HepG2 (cell line): ENCODE results near the gene KIF19. TPM values are rescaled to one million over a fixed set of nuclear protein-coding genes. Genes with fewer than 3 reads are reported as not detected.

Source experiments
- ATAC-seq: fragments of 200-7000 bp; cut with Tn5 transposase; 3 replicates; pipeline ENCODE4 v1.9.1; 2020; ENCODE audit warnings: mild to moderate bottlenecking, moderate library complexity
- BruUV-seq: library from RNA; stranded (reverse); fragments of 400-500 nt; replicated peaks from 2 replicates; lab custom pipeline; 2021; lab: Mats Ljungman, UMichigan
- CTCF ChIA-PET: fragments of 300-600 bp; formaldehyde crosslinking; extraction: SDS; loops from one replicate; lab custom pipeline; 2021; ENCODE audit warnings: low total read pairs, inconsistent platforms, low intra/inter-chr PET ratio; lab: Yijun Ruan, JAX
- POLR2A ChIA-PET: fragments of 350-600 bp; sonication (Branson Sonifier 250); formaldehyde crosslinking; loops from one replicate; lab custom pipeline; 2020; ENCODE audit warnings: antibody characterized with exemption, inconsistent platforms; lab: Yijun Ruan, JAX
- DNase-seq: peaks from one replicate; pipeline ENCODE4 v3.0.0-alpha.2; 2015; ENCODE audit warnings: low spot score
- FAIRE-seq: peaks from 3 replicates; lab custom pipeline; 2011; peaks lifted over from hg19 to GRCh38; lab: Jason Lieb, UNC
- H2AFZ ChIP-seq: one replicate; pipeline ENCODE4 v1.6.1; 2011; ENCODE audit warnings: low read length, inconsistent platforms
- H3K27ac ChIP-seq: fragments of 300-600 bp; 3 replicates; pipeline ENCODE4 v1.8.0; 2011; ENCODE audit warnings: mixed run types, mild to moderate bottlenecking, mixed read lengths, low read length, inconsistent platforms; ENCODE audit not compliant: insufficient read depth; ENCODE audit errors: extremely low read length
- H3K27me3 ChIP-seq, 2 experiments: fragments of 200-600 bp in 1 of 2; 2 replicates in 1 of 2; 3 replicates in 1 of 2; pipeline versions ENCODE4 v1.6.0 to v1.8.0; 2011; ENCODE audit warnings: low read length in 2 of 2, mild to moderate bottlenecking in 2 of 2, moderate library complexity in 2 of 2, inconsistent platforms in 1 of 2; ENCODE audit not compliant: insufficient read depth in 2 of 2, control insufficient read depth in 1 of 2
- H3K36me3 ChIP-seq, 2 experiments: fragments of 200-600 bp in 1 of 2; replicated peaks in 1 of 2; 2 replicates in 1 of 2; 3 replicates in 1 of 2; pipeline versions ENCODE4 v1.5.1 to v1.8.0; 2011; ENCODE audit warnings: low read length in 2 of 2, inconsistent platforms in 1 of 2; ENCODE audit not compliant: insufficient read depth in 2 of 2, control insufficient read depth in 1 of 2
- H3K4me1 ChIP-seq: 2 replicates; pipeline ENCODE4 v1.5.1; 2012; ENCODE audit warnings: low read length, inconsistent platforms; ENCODE audit not compliant: insufficient read depth
- H3K4me2 ChIP-seq: 2 replicates; pipeline ENCODE4 v1.6.0; 2011; ENCODE audit warnings: low read depth, low read length, inconsistent platforms
- H3K4me3 ChIP-seq, 3 experiments: fragments of 200-600 bp in 1 of 3; sonication (generic), shearing (Covaris generic) in 1 of 3; replicated peaks in 1 of 3; 2 replicates each; pipeline ENCODE4 v1.5.1; 2011 to 2016; ENCODE audit warnings: low read length in 3 of 3, inconsistent platforms in 2 of 3, low read depth in 2 of 3, mild to moderate bottlenecking in 2 of 3, control low read depth in 1 of 3, mixed read lengths in 1 of 3; ENCODE audit not compliant: insufficient read depth in 1 of 3
- H3K79me2 ChIP-seq: one replicate; pipeline ENCODE4 v1.6.1; 2011; ENCODE audit warnings: low read length, inconsistent platforms; ENCODE audit not compliant: insufficient read depth
- H3K9ac ChIP-seq: 2 replicates; pipeline ENCODE4 v1.6.0; 2011; ENCODE audit warnings: mild to moderate bottlenecking, low read depth, low read length, inconsistent platforms; ENCODE audit not compliant: insufficient read depth
- H3K9me3 ChIP-seq: 2 replicates; pipeline ENCODE4 v1.5.1; 2012; ENCODE audit warnings: mild to moderate bottlenecking, low read length
- H4K20me1 ChIP-seq: 2 replicates; pipeline ENCODE4 v1.6.0; 2011; ENCODE audit warnings: inconsistent platforms, mild to moderate bottlenecking, low read length, moderate library complexity; ENCODE audit not compliant: insufficient read depth
- HNF4G ChIP-seq, 2 experiments: sonication (generic) in 1 of 2; formaldehyde crosslinking in 1 of 2; IDR thresholded peaks; 2 replicates each; pipeline versions ENCODE4 v1.4.0 to v1.6.1; 2011 to 2020; ENCODE audit warnings: borderline replicate concordance in 2 of 2, low read depth in 2 of 2, mild to moderate bottlenecking in 2 of 2, low read length in 1 of 2, missing genetic modification reagents in 1 of 2, moderate library complexity in 1 of 2
- KDM2A ChIP-seq: sonication (generic); formaldehyde crosslinking; IDR thresholded peaks from 2 replicates; pipeline ENCODE4 v1.4.0; 2020; ENCODE audit warnings: low read depth, missing genetic modification reagents, borderline replicate concordance
- MAX ChIP-seq: IDR thresholded peaks from 2 replicates; pipeline ENCODE4 v1.6.1; 2012; ENCODE audit warnings: inconsistent platforms
- ZFP37 ChIP-seq: sonication (generic); formaldehyde crosslinking; IDR thresholded peaks from 2 replicates; pipeline ENCODE4 v1.4.0; 2020; ENCODE audit warnings: missing genetic modification reagents, borderline replicate concordance
- ZNF143 ChIP-seq: sonication (generic); formaldehyde crosslinking; IDR thresholded peaks from 2 replicates; pipeline ENCODE4 v1.4.0; 2020; ENCODE audit warnings: missing genetic modification reagents
- ZNF251 ChIP-seq: sonication (generic); formaldehyde crosslinking; IDR thresholded peaks from 2 replicates; pipeline ENCODE4 v1.9.0; 2021; ENCODE audit warnings: mild to moderate bottlenecking, missing genetic modification reagents
- ZNF512 ChIP-seq: sonication (generic); formaldehyde crosslinking; IDR thresholded peaks from 2 replicates; pipeline ENCODE4 v1.4.0; 2020; ENCODE audit warnings: mild to moderate bottlenecking, missing genetic modification reagents
- WGBS: methylation state at CpG from one replicate; pipeline ENCODE4 v1.1.6; 2017; ENCODE audit warnings: low lambda C conversion rate; 5-methylcytosine and 5-hydroxymethylcytosine counted together
- in situ Hi-C: cut with HindIII; loops from 2 replicates; pipeline ENCODE4 v1.10.0; 2017; ENCODE audit warnings: low pct_unique_long_range_greater_than_20kb; ENCODE audit not compliant: extremely low pct_ligation_motif_present
- intact Hi-C: fragments of 100-400 bp; cut with micrococcal nuclease; formaldehyde crosslinking; loops from one replicate; pipeline ENCODE4 v1.10.0; 2022; ENCODE audit not compliant: unreplicated experiment
- polyA plus RNA-seq, 8 experiments: library from polyadenylated mRNA; depleted of rRNA in 3 of 8; stranded (reverse) in 7 of 8; unstranded in 1 of 8; fragments of >200 nt; fragmentation: Illumina TruSeq in 4 of 8; extraction: Trizol in 4 of 8; gene quantifications; 2 replicates each; pipeline versions ENCODE4 v1.2.1 to v1.2.3, GENCODE V29; 2011 to 2016; ENCODE audit warnings: low read depth in 4 of 8, missing spikeins in 1 of 8, mixed read lengths in 1 of 8; ENCODE audit not compliant: insufficient read depth in 1 of 8
- total RNA-seq, 5 experiments: library from RNA; depleted of rRNA; stranded (reverse); fragments of >200 nt; fragmentation: Illumina TruSeq; extraction: Trizol; gene quantifications; 2 replicates each; pipeline ENCODE4 v1.2.3, GENCODE V29; 2016; ENCODE audit warnings: low read depth in 1 of 5
- TF ChIP-seq, protein P1 (sequence below): sonication (generic); formaldehyde crosslinking; IDR thresholded peaks from 2 replicates; pipeline ENCODE4 v1.4.0; 2020; ENCODE audit warnings: low read depth, mild to moderate bottlenecking, missing genetic modification reagents

KIF19 gene
- total and polyA plus RNA-seq, 2 of the 13 experiments (the other 11 are each of a cell fraction or from before 2014, with no cell fraction given) = not detected

- Histone ChIP-seq H3K9ac (no peak overlapping the region), H3K79me2 (no peaks in the 10 kb centered on the region), H4K20me1 (no peaks in the 10 kb centered on the region), H3K4me2 (no peak overlapping the region; the same call in 1 of the 2 replicates), H3K36me3 (no peaks in the 10 kb centered on the region), H3K27ac (no peak overlapping the region), H2AFZ (no peak overlapping the region), H3K27me3 (peaks cover 11 to 79% of the 10 kb centered on the region in 2 experiments), H3K4me1 (no peaks in the 10 kb centered on the region), H3K4me3 (peak overlapping the region in 1 of 3 experiments; percentile 26; a peak in 1 of 6 replicates), H3K9me3 (no peaks in the 10 kb centered on the region)
- TF ChIP-seq, protein P1, sequence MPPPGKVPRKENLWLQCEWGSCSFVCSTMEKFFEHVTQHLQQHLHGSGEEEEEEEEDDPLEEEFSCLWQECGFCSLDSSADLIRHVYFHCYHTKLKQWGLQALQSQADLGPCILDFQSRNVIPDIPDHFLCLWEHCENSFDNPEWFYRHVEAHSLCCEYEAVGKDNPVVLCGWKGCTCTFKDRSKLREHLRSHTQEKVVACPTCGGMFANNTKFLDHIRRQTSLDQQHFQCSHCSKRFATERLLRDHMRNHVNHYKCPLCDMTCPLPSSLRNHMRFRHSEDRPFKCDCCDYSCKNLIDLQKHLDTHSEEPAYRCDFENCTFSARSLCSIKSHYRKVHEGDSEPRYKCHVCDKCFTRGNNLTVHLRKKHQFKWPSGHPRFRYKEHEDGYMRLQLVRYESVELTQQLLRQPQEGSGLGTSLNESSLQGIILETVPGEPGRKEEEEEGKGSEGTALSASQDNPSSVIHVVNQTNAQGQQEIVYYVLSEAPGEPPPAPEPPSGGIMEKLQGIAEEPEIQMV = no peak
- TF ChIP-seq KDM2A (CRISPR knock-in tag) = no peak
- no peak for TF ChIP-seq ZNF512 (CRISPR knock-in tag)
- TF ChIP-seq ZNF251 (CRISPR knock-in tag) = no peak
- TF ChIP-seq ZNF143 (CRISPR knock-in tag) = no peak
- no peak for TF ChIP-seq MAX
- no peak for TF ChIP-seq HNF4G (IDR thresholded peaks at IDR 0.05; ENCODE audit: borderline replicate concordance, low read depth, low read length)
- no peak for TF ChIP-seq HNF4G (CRISPR knock-in tag; IDR thresholded peaks at IDR 0.05; ENCODE audit: borderline replicate concordance, low read depth)
- TF ChIP-seq ZFP37 = no peak
- intact Hi-C loops (no loop called here), in situ Hi-C loops (no loop called here)
- ChIA-PET POLR2A (no interaction called here), CTCF (no interaction called here)
- ATAC-seq (no peak), FAIRE-seq (no peak), DNase-seq (no peak)
- 36% methylated on average over 8 of the region's 10 CpGs for WGBS
- no TSS peak for BruUV-seq
These were observed 480 bp downstream of the KIF19 start for GRCh38 chr17:74326506-74326905.
